Measurements from ENCODE around the gene KIF26B.
"Not testable (repeated sequence)": the region's sequence is repeated elsewhere in the genome, so short reads cannot be mapped to it uniquely, and the experiment has no call there.

KIF26B gene

DNA sequence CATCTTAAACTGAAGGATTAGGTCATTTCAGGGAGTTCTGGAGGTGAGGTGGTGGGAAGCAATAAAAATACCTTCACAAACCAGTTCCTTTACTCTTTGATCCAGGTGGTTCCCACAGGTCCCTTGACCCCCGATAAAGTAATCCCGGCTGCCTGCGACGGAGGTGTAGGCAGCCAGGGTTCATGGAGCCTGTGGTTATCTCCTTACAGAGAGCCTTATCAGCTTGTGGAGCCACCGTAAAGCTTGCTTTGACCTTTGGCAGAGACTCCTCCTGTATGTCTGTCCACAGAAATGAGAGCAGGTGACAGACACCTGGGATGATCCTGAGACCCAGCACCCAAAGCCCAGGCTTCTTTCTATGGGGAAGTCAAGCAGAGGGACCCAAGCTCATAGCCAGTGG is 243.4 kb downstream of the KIF26B start:
- no peak for DNase-seq

DNA sequence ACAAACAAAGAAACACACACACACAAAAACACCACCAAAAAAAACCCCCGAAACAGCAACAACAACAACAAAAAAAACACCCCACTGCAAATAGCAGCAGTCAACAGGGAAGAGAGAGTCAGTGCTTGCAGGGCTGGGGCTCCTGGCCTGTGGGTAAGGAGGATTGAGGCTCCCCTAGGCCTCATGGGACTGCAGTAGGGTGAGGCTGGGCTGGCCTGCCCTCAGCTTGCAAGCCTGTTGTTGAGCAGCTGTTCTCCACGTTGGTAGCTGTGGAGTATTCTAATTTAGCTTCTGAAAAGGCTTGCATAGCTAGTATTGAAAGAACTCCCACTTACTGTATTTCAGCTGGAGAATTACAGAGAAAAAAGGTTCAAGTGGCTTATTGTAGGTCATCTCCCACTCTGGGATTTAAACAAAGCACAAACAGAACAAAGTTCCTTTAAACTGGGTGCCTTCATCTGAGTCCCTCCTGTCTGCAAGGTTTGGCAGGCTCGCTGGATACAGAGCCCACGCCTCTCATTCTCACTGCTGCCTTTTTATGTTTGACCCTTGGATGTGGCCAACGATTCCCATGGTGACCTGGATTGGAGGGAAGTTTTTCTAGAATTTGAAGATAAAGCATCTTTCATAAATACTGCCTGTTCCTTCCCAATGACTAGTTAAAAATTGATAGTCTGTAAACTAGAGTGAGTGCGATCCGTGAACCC is 247.2 kb downstream of the KIF26B start:
- no peak for DNase-seq

DNA sequence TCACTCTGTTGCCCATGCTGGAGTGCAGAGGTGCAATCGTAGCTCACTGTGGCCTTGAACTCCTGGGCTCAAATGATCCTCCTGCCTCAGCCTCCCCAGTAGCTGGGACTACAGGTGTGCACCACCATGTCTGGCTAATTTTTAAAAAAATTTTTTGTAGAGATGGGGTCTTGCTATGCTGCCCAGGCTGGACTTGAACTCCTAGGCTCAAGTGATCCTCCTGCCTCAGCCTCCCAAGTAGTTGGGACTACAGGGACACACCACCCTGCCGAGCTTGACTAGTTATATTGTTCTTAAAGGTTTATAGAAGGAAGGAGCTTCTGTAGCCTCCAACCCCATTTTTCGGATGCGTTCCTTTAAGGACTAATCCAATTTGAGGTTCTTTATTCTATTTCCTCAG is 248.2 kb downstream of the KIF26B start:
- DNase-seq: not testable (repeated sequence)

DNA sequence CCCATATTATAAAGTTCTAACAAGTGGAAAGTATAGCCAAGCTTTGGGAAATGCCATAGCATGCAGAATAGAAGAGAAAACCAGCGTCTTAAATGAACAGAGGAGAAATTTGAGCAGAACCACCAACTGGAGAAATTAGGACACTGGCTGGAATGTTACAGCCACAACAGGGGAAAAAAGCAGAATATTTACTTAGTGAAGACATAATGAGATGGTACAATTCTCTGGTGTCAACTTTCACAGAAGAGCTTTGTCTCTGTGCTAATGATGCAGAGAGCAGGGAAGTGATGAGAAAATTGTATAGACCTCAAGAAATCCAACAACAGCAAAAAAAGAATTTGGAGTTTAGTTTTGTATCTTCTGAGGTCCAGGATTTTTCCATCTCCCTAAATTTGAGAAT is 249.7 kb downstream of the KIF26B start:
- no peak for DNase-seq

DNA sequence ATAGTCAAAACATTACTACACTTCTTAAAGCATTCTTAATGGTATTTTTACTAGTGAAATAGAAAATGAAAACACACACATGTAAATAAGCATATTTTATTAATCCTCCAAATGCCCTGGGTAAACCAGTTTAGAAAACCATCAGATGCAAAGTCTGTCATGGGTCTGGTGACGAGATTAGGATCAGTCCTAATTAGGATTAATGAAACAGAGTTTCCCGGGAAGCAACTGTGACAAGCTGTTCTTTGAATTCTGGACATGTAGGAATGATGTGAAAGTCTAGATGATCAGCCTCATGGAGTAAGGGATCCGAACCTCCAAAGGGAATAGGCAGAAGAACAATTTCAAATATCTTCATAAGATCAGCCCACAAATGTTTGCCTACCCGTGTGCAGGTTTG is 250.2 kb downstream of the KIF26B start:
- peak; percentile 28 to 70 for DNase-seq

DNA sequence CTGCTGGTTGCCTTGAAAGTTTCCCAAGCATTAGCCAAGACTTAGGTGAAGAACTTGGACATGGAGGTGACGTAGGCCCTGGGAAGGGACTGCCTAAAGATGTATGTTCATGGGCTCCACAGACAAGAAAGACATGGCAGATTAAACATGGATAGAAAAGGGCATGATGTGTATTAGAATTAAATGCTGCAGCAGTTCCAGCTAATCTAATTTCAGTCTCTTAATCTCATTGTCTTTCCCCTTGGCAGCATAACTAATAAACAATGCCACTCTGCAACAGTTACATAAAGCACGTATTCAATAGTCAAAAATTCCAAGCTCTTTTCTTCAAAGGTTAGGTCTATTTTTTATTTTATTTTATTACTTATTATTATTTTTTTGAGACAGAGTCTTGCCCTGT is 251.6 kb downstream of the KIF26B start:
- DNase-seq: no peak

DNA sequence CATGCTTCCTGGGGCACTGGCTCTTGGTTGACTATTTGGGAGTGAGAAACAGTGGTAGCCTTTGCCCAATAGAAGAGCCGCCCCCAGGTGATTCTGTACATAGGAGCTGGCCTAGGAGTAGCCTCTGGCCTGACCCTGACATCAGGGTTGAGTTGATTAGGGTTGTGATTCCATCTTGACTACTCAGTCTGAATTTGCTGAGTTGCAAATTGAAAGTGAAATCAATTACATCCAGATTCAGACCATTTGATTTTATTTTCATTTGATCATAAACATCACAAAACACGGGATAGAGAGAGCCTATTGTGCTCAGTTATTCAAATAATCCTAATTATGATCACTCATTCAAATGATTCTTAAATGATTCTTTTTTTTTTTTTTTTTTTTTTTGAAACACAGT is 253.2 kb downstream of the KIF26B start:
- DNase-seq: no peak

DNA sequence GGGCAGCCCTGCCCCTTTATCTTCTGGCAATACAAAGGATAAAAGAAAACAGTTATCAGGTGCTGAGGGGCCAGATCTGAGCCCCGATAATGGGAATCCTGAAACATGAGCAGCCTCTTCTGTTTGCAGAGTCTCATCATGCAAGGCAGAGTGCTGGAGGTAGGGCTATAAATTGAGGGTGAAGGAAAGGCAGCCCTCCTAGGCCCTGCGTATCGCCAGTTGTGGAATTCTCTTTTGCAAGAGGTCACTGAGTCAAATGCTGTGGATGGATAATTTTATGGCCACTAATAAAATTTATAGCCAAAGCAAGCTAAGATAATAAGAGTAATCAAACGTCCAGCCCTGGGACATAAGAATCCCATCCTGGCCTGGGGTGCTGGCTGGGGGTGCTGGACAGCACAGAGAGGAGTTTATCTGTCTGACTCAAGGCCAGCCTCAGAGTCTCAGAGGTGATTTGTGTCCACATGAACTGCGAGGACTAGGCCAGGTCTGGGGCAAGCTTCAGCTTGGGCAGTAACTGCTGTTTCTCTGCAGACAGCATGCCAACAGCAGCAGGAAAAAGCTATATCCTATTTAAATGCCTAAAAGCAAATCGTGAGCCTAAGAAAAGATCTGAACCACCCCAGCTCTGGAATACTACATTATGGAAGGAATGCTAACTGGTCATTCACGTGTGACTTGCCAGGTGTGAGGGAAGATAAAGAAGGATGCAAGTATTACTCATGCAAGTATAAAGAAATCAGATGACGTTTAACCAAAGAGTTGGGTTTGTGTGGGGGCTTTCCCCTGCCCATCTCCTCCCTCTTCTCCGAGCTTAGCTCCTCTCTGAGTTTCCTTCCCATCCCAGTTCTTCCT is 254.8 kb downstream of the KIF26B start:
- DNase-seq: no peak

DNA sequence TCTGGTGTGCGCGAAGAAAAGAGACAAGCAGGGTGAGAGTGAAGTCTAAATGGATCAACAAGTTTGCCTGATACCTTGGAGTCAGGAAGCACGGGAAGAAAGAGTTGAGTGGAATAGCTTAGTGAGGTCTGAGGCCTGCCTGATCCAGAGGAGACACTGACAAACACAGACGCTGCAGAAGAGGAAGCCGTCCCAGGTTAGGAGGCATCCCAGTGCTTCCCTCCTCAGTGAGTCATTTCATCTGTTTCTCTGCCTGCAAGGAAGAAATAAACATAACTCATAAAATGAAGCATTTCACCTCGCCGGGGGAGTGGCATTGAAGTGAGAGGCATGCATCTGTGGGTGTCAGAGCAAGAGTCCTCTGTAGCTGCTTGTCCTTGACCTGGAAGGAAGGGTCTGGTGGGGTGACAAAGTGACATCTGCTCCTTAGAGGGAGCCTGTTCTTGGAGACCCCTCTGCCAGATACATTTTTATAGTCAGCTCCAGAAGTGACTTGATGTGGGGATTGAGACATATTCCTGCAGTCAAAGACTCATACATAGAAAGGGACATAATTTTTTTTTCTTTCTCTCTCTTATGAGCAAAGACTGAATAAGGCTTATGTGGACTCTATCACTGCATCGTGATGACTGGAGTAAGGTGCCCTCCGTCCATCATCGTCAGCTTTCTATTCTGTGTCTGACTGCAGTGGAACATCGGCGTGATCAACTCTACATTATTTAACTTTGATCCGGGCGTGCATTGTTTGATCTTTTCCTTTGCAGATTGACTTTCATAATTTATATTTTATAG is 256.7 kb downstream of the KIF26B start:
- DNase-seq: no peak

DNA sequence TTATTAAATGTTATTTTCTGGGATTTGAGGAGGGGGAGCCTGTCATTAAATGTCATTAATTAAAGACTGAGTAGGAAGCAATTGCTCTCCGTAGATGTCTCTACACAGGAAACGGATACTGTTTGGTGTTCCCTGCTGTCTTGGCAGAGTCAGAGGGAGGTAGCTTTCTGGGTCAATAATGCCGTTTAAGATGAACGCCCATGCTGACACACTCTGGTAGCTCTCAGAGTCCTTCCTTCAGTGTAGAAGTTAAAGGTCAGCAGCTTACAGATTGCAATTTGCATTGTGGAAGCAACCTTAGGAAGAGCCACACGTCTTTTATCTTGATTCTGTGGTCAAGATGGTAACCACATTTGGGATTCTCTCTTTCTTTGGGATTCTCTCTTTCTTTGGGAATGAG is 257.5 kb downstream of the KIF26B start:
- DNase-seq: no peak

DNA sequence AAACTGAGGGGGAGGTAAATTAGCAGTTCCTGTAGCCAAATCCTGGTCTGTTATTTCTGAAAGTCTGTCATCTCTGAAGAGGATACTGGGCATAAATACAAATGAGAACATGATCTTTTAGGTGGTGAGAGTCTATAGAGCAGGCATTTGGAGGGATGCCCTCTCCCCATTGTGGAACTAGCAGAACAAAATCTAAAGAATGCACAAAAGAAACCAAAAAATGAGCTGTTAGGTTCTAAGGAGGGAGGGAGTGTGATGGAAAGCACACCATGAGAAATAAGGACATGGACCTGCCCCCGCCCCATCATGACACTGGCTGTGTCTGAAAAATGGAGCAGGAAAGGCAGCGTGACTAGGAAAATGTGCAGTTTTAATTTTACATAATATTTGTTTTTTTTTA is 262.0 kb downstream of the KIF26B start:
- DNase-seq: no peak

DNA sequence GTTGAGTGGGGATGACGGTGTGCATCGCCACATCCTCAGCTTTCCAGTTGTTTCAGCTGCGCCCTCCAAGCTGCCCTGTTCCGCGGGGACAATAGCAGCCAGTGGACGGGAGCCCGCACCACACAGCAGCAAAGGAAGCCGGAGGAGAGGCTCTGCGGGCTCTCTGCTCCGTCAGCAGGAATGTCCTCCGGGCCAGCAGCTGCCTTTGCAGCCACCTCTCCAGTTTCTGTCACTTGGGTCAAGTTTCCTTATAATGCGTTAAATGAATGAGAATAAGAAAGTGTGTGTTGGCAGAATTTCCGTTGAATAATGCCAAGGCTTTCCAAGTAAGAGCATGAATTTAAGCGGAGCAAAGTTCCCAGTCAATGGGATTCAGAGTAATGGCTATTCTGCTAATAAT is 263.3 kb downstream of the KIF26B start:
- DNase-seq: no peak

DNA sequence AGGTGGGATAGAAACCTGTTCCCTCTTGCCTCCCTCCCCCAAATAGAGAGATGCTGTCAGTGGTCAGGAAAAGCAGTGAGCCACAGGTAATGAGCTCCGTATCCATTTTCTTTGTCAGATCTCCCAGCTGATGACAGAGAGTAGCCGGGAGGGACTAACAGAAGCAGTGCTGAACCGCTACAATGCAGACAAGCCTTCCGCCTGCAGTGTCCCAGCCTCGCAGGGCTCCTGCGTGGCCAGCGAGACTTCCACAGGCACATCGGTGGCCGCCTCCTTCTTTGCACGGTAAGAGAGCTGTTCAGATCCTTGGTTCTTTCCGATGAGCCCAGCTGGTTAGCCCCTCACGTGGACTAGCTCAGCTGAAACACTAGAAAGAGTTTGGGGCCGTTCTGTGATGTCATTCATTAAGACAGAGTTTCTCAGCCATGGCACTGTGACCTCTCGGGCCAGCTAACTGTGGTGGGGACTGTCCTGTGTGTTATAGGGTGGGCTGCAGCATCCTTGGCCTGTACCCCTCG is 264.7 kb downstream of the KIF26B start:
- DNase-seq: no peak

DNA sequence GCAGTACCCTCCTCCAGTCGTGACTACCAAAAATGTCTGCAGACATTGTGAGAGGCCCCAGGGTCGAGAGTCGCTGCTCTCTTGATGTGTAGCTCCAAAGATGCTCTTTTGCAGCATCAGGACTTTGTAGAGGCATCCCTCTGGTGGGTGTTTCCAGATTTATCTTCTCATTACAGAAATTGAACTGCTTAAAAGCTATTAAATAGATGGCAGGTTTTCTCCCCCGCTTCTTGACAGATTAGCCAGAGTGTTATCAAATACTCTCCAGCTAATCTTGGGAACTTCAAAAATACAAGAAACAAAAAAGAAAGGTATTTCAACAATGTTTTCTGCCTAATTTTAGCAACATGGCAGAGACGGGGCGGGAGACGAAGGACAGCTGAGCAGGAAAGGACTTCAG is 265.2 kb downstream of the KIF26B start:
- DNase-seq: no peak

DNA sequence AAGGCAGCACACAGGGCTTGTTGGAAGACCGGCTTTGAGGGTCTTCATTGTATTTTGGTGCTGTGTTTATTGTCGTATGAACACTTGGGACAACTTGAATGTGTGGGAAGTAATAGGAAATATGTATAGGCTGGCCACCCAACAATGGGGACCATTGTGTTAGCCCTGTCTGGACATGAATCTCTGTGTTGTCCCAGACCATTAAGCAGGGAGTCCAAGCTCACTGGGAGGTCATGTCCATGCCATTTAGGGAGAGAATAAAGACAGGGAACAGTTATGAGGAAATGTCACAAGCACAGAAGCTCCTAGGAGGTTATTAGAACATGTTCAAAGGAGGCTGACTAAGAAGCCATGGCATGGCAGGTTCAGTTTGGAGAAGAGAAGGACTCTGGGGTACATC is 266.1 kb downstream of the KIF26B start:
- no peak for DNase-seq

DNA sequence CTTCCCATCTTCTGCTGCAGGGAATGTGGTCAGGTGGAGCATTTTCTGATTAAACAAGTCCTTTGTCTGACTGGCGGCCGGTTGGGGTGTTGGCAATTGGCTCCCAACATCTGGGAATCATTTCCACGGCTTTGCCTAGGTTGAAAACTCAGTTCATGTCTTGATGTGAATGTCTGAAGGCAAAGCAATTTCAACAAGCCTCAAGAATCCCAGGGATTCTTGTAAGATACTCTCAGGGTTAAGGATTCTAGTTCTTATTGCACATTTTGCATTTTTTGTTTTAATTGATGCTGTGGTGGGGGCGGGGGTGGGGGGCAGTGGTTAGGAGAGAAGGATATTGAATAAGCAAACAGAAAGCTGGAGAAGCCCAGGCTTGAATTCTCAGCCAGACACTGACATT is 273.9 kb downstream of the KIF26B start:
- DNase-seq: no peak

DNA sequence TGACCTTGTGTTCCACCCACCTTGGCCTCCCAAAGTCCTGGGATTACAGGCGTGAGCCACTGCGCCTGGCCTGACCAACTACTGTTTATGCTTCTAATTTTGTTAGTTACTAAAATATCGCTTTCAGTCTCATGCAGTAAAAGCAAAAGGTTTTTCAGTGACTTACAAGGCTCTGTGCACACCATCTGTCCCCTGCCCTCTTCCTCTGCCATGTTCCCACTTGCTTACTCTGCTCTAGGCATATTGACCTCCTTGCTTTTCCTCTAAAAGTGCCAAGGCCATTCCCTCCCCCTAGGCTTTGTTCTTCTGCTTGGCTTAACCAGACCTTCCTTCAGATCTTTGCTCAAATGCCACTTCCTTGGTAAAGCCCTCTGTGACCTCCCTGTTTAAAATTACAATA is 276.9 kb downstream of the KIF26B start:
- no peak for DNase-seq

DNA sequence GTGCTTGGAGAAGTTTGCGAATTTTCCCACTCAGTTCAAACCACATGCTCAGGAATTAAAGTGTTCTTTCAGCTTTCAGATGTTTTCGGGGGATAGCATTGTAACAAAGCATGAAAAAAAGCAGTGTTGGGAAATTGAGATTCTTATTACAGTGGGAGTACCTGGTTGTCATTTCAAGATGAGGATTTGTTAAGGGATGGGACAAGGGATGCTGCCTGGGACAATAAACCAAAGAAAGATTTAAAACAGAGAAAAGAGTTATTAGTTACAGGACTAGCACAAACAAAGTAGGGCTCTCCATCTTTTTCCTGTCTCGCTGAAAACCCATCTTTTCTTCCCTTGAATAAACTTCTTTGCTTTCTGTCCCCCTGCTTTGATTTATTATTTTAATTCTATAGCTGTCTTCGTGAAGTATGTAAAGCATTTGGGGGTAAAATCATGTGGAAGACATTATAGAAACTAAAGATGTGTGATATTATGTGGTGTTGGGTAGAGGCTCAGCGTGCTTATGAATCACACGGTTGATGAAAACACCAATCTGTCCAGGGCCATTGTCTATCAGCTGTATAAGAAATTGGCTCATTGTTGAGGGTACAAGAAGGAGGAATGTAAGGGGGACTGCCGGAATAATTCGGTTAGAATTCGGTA is 277.6 kb downstream of the KIF26B start:
- no peak for DNase-seq

DNA sequence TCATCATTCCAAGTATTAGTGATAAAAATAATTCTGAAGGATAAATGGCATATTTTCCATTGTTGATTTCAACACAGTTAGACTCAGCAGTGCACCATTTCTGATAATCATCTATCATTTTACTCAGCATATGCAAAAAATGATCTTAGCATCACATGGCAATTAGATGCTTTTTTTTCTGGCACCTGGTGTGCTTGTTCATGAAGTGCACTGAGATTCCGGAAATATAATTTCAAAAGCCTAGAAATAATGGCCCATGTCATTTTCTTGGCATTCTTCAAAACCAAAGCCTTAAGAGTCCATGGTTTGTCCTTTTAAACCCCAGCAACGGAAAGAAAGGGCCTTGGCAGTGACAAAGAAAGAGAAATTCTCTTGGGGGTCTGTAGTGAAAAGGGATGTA is 278.8 kb downstream of the KIF26B start:
- DNase-seq: no peak

DNA sequence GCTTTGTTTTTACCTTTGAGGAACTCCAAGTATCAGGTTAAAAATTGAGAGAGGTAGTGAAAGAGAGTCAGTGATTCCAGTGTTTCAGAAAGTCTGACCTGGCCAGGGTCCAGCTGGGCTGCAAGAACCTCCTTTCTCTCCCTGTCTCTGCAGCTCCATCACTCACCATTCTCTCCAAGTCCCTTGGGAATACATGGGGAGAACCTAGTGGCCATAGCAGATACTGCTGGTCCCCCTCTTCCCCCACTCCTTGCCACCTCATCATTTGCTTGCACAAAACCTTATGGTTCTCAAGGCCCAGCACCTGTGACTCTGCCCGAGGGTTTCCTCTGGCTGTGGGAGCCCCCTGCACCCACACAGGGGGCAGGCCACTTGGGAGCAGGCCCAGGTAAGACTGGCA is 279.5 kb downstream of the KIF26B start:
- DNase-seq: peak in 1 of 2 experiments; percentile 3

DNA sequence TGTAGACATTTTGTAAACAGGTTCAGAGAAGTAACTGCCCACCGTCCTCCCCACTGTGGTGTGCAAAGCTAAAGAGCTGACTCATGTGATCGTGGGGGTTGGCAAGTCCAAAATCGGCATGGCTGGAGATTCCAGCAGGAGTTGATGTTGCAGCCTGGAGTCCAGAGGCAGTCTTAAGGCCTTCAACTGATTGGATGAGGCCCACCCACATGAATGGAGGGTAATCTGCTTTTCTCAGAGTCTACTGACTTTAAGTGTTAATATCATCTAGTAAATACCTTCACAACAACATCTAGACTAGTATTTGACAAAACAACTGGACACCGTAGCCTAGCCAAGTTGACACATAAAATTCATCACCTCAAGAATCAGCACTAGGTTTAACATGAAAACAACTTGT is 281.6 kb downstream of the KIF26B start:
- DNase-seq: no peak

DNA sequence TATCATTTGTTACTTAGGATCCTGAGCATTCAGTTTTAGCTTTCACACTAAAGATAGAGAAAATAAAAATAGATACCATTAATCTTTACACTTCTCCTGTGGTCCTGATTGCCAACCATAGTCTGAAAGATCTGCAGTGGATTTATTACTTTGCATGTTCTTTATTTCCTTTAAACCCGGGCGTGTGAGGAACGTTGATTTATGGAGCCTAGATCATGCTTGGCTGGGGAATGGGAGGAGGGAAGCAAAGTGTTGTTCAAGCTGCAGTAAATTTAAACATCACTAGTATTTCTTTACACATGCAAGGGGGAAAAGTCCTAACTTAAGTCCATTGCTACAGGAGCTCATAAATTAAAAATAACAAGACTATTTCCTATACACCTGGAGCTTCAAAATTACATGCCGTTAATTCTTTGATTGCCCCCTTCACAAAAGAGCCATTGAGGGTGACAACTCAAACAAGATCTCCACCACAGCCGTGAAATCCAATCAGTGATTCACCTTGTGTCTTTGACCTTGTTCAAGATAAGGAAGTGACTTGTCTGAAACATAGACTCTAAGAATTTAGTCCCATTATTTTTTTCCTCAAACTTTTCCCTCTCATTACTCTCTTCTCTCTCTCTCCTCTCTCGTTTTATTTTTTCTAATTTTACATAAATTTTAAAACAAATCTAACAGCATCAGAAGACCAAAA is 282.7 kb downstream of the KIF26B start:
- DNase-seq: no peak

All from NCI-H524 (cell line).